Measurements from ENCODE around the gene CELA2A. TPM values are rescaled to one million over a fixed set of nuclear protein-coding genes. Genes with fewer than 3 reads are reported as not detected.

Gene CELA2A
- total RNA-seq, 4 donors from 2014 or later = not detected

- TF ChIP-seq CTCF (IDR thresholded peaks at IDR 0.05; ENCODE audit: low read depth) = no peak
Observed at GRCh38 chr1:15489052-15489736, 32.7 kb downstream of the CELA2A start.

- TF ChIP-seq CTCF (IDR thresholded peaks at IDR 0.05; ENCODE audit: low read depth) = no peak
Observed at GRCh38 chr1:15492596-15492995, 36.1 kb downstream of the CELA2A start.

GRCh38 chr1:15493869-15494390, 37.4 kb downstream of the CELA2A start:
- no peak for TF ChIP-seq CTCF (IDR thresholded peaks at IDR 0.05; ENCODE audit: low read depth)

GRCh38 chr1:15500184-15501178, 43.9 kb downstream of the CELA2A start:
- no peak for TF ChIP-seq CTCF (IDR thresholded peaks at IDR 0.05; ENCODE audit: low read depth)

- TF ChIP-seq CTCF (IDR thresholded peaks at IDR 0.05; ENCODE audit: low read depth) = no peak
Observed at GRCh38 chr1:15501208-15502032, 44.9 kb downstream of the CELA2A start.

- TF ChIP-seq CTCF (IDR thresholded peaks at IDR 0.05; ENCODE audit: low read depth) = no peak
Observed at GRCh38 chr1:15504436-15504835, 47.9 kb downstream of the CELA2A start.
